ENCODE measurements around the gene SKOR2. TPM values are rescaled to one million over a fixed set of nuclear protein-coding genes. Genes with fewer than 3 reads are reported as not detected.

SKOR2 gene
- total RNA-seq, 1 donor from 2014 or later: not detected

GRCh38 chr18:47262301-47263149 lies 11.1 kb upstream of the SKOR2 start:
- peaks cover 2% of the 10 kb centered on the region for H3K36me3 Mint-ChIP-seq (ENCODE audit: insufficient read depth)
- H3K27me3 Mint-ChIP-seq: peaks cover 96% of the 10 kb centered on the region
- no peak for TF ChIP-seq CTCF (IDR thresholded peaks at IDR 0.05; ENCODE audit: unreplicated experiment)
- DNase-seq (ENCODE audit: low spot score, unreplicated experiment): no peak
- no peak overlapping the region for H3K4me3 Mint-ChIP-seq (ENCODE audit: low read depth)
- no peak overlapping the region for H3K27ac Mint-ChIP-seq
- H3K4me1 Mint-ChIP-seq (ENCODE audit: low read depth): peaks cover 6% of the 10 kb centered on the region
- no peaks in the 10 kb centered on the region for H3K9me3 Mint-ChIP-seq (ENCODE audit: low read depth)

- no peak for TF ChIP-seq CTCF (IDR thresholded peaks at IDR 0.05; ENCODE audit: unreplicated experiment)
- no peak for DNase-seq (ENCODE audit: low spot score, unreplicated experiment)
- no peaks in the 10 kb centered on the region for H3K9me3 Mint-ChIP-seq (ENCODE audit: low read depth)
These were observed 10.4 kb upstream of the SKOR2 start for GRCh38 chr18:47261902-47262300.

DNA sequence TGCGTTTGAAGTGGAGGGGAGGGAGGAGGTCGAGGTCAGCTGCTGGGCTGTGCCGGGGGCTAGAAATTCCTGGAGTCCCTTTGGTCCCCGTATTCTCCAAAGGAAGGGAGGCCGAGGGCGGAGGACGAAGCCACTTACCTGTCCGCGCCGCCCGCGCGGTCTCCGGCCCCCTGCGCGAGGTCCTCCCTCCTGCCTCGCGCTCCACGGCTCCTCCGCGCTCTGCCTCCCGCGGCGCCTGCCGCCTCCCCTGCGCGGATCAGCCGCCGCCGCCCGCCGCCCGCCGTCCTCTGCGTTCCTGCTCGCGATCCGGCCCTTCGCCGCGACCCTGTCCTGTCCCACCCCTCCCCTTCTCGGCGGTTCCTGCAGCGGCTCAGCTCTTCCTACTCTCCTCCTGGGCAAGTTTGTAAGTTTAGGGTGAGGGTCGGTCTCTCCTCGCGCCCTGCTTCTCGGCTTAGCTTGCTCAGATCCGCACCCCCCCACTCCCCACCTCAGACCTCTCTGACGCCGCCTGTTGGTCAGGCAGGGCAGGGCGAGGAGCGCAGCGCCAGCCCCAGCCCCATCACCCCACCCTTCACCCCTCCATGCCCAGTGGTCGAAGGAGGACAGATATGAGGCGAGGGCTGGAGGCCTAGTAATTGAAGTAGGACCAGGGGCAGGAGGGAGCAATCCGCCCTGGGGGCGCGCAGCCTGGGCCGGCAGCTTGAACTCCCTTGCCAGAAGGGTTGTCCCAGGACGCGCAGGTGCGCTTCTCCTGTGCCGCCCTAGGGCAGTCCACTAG lies 9.7 kb upstream of the SKOR2 start:
- no peaks in the 10 kb centered on the region for H3K9me3 Mint-ChIP-seq (ENCODE audit: low read depth)
- no peak for DNase-seq (ENCODE audit: low spot score, unreplicated experiment)
- H3K4me1 Mint-ChIP-seq (ENCODE audit: low read depth): peaks cover 2% of the 10 kb centered on the region
- H3K36me3 Mint-ChIP-seq (ENCODE audit: insufficient read depth): peaks cover 2% of the 10 kb centered on the region
- no peak overlapping the region for H3K4me3 Mint-ChIP-seq (ENCODE audit: low read depth)
- H3K27ac Mint-ChIP-seq: no peak overlapping the region
- H3K27me3 Mint-ChIP-seq: peaks cover 96% of the 10 kb centered on the region
- TF ChIP-seq CTCF (IDR thresholded peaks at IDR 0.05; ENCODE audit: unreplicated experiment): no peak

More at GRCh38 chr18:47261902-47262300, 10.4 kb upstream of the SKOR2 start:
- H3K4me1 Mint-ChIP-seq (ENCODE audit: low read depth): peaks cover 6% of the 10 kb centered on the region
- H3K27ac Mint-ChIP-seq: no peak overlapping the region
- H3K27me3 Mint-ChIP-seq: peaks cover 96% of the 10 kb centered on the region
- peaks cover 2% of the 10 kb centered on the region for H3K36me3 Mint-ChIP-seq (ENCODE audit: insufficient read depth)
- no peak overlapping the region for H3K4me3 Mint-ChIP-seq (ENCODE audit: low read depth)

- Mint-ChIP-seq H3K4me1 (ENCODE audit: low read depth) (peaks cover 2% of the 10 kb centered on the region), H3K27ac (no peak overlapping the region), H3K9me3 (ENCODE audit: low read depth) (no peaks in the 10 kb centered on the region), H3K4me3 (ENCODE audit: low read depth) (no peak overlapping the region), H3K36me3 (ENCODE audit: insufficient read depth) (peaks cover 2% of the 10 kb centered on the region), H3K27me3 (peaks cover 97% of the 10 kb centered on the region)
- DNase-seq (ENCODE audit: low spot score, unreplicated experiment): peak; percentile 86
- peak; percentile 16 for TF ChIP-seq CTCF (IDR thresholded peaks at IDR 0.05; ENCODE audit: unreplicated experiment)
These were observed 8.9 kb upstream of the SKOR2 start for GRCh38 chr18:47260120-47260923.
